CD4-positive, alpha-beta T cell treated with Interleukin-6 for 4 hours (primary cell): ENCODE data around the gene ACCSL.

Experiments used
- DNase-seq: peaks from one replicate; pipeline ENCODE4 v3.0.0-alpha.2; 2020; ENCODE audit warnings: mixed read lengths

The ACCSL gene

DNA sequence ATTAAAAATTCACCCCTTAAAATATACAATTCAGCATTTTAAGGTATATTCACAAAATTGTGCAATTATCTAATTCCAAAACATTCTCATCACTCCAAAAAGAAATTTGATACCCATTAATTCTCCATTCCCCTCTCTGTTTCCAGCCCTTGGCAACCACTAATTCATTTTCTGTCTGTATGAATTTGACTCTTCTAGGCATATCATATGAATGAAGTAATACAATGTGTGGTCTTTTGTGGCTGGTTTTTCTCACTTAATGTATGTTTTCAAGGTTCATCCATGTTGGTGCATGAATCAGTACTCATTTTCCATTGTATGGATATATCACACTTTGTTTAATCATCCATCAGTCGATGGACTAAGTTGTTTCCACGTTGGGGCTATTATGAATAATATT, 29.0 kb upstream of the ACCSL start:
- no peak for DNase-seq

DNA sequence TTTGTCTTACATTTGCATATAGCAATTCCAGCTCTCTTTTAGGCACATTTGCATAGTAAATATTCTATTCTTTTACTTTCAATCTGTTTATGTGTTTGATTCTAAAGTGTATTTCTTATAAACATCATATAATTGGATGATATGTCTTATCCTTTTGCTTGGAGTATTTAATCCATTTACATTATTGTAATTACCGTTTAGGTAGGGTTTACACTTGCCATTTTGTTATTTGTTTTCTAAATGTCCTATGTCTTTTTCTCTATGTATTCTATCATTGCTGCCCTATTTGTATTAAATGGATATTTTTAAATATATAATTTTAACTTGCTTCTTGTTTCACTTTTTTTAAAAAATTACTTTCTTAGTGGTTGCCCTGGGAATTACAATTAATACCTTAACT, 22.8 kb upstream of the ACCSL start:
- DNase-seq, result no peak

DNA sequence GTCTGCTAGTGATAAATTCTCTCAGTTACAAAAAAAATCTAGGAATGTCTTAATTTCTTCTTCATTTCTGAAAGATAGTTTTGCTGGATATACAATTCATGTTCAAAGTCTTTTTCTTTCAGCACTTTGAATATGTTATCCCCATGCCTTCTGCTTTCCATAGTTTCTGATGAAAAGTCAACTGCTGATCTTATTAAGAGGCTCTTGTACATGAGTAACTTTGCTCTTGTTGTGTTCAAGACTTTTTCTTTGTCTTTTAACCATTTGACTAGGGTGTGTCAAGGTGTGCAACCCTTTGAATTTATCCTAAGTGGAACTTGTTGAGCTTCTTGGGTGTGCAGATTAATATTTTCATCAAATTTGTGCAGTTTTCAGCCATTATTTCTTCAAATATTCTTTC, 22.1 kb upstream of the ACCSL start:
- no peak for DNase-seq

DNA sequence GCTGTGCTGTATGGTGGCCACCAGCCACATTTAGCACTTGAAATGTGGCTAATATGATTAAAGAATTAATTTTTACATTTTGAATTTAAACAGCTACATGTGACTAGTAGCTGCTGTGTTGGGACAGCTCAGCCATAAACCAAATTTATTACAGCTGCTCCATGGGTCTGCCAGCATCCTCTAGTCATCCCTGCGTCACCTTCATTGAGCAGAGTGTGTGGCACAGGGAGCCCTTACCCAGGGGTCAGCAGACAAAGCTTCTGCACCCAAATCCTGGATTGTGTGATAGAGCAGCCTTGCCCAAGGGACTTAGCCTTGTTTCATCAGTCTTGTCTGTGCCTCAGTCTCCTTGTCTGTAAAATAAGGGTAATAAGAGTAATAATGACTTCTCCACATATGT, 19.4 kb upstream of the ACCSL start:
- DNase-seq, result no peak

- no peak for DNase-seq
Measured at GRCh38 chr11:44028816-44029506, 18.8 kb upstream of the ACCSL start.

- no peak for DNase-seq
Measured at GRCh38 chr11:44029507-44029845, 18.3 kb upstream of the ACCSL start.

DNA sequence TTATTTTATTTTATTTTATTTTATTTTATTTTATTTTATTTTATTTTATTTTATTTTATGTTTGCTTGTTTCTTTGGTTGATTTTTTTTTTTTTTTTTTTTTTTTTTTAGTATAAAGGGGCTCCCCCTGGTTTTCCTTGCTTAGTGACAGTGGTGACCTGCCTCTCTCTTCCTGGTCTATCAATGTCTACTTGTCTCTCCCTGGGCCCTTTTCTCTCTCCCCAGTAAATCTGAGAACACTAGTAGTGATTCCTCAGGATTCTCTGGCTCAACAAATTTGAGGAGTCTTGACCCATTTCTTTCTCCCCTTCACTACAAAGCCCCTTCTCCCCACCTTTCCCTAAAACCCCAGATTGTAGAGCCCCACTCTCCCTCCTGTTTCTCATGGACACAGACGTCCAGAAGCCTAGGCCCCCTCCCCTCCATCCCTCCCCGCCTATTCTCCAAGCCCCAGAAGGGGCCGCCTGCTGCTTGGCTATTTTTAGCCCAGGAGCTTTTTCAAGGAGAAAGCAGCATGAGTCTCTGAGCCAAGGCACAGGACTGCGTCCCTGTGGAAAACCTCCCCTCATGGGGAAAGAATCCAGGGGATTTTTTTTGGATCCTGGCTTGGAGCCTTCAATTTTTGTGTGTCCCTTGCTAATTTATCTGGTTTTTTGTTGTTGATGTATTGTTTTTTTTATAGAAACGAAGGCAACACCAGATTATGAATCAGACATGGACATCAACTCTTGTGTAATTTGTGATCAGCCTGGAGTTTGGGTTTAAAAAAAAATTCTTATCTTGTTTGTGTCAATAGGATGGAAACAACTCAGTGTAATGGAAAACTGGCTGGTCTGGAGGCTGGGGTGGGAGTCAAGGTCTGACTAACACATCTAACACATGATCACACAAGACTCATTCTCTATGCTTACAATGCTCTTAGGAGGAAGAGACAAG, 17.5 kb upstream of the ACCSL start:
- DNase-seq, result no peak

DNA sequence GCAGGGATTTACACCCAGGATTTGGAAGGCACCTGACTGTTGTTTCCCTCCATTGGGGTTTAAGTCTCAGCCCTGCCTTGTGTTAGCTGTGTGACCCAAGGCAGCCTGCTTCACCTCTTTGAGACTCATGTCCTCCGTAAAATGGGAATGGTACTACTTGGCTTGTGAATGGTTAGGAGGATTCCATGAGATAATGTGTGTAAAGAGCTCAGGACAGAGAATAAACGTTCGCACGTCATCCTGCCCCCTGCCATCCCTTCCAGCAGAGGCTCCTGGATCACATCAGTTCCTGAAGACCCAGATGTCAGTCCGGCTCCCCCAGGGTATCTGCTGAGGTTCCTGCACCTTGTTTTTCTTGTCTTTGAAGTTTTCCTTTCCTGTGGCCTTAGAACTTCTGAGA, 16.8 kb upstream of the ACCSL start:
- DNase-seq, result no peak

- DNase-seq, result no peak
Measured at GRCh38 chr11:44031549-44031948, 16.2 kb upstream of the ACCSL start.

DNA sequence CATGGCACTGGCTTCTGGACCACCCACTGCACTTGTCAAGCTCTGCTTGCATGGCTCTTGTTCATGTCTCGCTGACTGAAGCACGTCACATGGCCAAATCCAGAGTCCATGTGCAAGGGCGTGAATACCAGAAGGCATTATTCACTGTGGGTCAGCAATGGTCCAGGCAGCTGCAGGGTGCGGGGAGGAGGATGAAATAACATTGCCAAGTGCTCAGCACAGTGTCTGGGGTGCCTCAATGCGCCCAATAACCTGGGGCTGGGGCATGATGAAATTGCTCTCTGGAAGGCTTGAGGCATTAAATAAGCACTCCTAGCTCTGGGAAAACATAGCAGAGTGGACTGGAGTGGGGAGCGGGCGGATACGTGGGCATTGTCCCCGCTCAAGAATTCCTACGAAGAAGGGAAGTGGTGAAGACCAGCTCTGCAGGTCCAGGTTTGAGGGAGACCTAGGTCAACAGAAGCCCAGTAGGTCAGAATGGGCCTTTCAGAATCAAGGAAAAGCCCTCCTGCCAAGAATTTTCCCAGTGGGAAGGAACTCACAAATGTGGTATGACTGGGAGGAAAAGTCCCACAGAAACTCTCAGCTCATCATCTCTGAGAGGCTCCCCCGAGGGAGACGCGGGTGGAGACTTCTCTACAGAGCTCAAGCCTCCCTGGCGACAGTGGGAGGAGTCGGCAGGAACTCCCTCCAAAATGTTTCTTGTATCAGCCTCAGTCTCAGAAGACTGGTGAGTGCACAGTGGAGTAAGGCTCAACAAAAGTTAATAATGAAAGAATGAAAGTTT, 15.3 kb upstream of the ACCSL start:
- DNase-seq, result no peak

GRCh38 chr11:44033411-44033850, 14.3 kb upstream of the ACCSL start:
- DNase-seq, result no peak

GRCh38 chr11:44033856-44034255, 13.9 kb upstream of the ACCSL start:
- no peak for DNase-seq

- no peak for DNase-seq
Measured at GRCh38 chr11:44034639-44035038, 13.1 kb upstream of the ACCSL start.

GRCh38 chr11:44036811-44037657, 10.7 kb upstream of the ACCSL start:
- DNase-seq, result peak; percentile 3

DNA sequence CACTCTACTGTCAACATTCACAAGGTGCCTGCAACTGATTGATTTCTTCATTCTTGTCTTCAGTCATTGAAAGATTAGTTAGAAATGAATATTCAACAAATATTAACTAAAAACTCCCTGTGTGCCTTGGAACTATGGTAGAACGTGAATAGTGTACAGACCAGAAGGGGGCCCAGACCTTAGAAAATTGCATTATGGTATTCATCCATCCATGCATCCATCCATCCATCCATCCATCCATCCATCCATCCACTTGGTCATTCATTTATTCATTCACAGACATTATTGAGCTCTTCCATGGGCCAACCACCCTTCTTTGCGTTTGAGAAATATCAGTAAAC, 10.2 kb upstream of the ACCSL start:
- no peak for DNase-seq

- no peak for DNase-seq
Measured at GRCh38 chr11:44043157-44043556, 4.6 kb upstream of the ACCSL start.

DNA sequence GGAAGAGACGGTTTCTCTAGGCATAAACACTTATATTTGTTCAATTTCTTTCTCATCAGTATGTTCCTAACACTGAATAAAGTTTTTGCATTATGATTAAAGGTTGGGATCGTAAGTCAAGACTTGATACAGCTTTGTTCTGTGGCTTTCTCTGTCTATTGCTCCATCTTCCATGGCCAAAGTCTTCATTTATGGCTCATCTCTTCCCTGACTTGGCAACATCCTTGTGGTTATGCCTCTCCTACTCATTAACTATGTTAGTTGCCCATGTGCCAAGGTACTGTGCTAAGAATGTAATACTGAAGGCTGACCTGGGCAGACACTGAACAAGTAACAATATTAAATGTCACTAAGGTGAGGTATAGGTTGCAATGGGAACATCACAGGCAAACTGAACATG, 1.6 kb upstream of the ACCSL start:
- no peak for DNase-seq

DNA sequence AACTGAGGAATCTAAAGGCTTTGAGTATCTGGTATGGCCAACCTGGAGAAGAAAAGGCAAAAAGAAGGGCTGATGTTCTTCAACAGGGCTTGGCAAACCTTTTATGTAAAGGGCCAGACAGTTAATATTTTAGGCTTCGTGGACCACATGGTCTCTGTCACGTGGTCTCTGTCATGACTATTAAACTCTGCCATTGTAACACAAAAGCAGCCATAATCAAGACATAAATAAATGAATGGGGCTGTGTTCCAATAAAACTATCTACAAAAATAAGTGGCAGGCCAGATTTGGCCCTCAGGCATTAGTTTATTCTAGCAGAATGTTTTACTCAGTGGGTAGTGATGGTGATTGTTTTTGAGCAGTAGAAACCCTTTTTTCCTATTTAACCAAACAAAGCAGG, 483 bp upstream of the ACCSL start:
- DNase-seq, result no peak

DNA sequence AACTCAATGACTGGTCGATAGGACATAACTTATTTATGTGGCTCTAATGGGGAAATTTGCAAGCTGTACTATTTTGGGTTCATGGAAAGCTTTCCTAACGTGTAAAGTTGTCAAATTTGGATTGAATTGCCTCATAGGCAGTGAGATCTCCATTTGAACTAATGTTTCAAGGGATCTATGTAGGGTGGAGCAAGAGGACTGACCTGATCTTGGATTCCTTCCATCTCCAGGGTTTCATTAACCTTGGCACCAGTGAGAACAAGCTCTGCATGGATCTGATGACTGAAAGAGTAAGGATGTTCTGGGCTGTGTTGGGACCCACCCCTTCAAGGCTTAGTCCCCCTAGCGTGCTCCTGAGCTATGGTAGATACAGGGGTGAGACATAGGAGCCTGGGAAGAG, 2.1 kb downstream of the ACCSL start:
- DNase-seq, result no peak

DNA sequence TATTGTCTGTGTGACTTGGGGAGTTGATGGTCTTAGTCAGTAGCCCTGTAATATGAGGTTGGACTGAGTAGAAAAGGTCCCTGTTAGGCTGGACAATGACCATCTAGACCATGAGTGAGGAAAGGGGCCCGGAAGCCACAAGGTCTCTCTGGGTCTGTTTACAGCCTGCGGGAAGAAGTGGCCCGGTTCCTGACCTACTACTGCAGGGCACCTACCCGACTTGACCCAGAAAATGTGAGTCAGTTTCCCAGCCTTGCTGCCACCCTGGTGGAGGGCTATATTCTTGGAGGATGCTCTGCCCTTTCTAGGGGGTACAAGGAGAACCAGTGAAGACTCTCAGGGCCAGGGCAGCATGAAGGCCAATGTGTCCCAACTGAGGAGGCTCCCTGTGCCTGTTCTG, 3.4 kb downstream of the ACCSL start:
- DNase-seq, result no peak

DNA sequence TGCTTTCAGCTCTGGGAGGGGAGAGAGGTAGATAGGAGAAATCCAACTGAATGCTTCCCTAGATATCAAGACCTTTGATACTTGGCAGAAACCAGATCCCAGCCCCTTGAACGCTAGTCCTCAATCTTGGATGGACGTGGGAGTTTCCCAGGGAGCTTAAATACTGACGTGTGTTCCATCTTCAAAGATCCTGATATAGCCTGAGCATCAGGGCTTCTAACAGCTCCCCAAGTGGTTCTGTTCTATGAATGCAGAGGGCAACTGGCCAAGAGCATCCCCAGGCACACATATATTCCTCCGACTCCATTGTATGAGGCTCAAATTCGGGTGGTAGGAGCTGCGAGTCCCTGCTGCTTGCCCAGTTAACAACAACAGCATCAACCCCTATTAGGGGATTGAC, 9.6 kb downstream of the ACCSL start:
- no peak for DNase-seq

GRCh38 chr11:44058275-44058674, 10.5 kb downstream of the ACCSL start:
- DNase-seq, result no peak

GRCh38 chr11:44065161-44065661, 17.4 kb downstream of the ACCSL start:
- no peak for DNase-seq
